MM.1S (cell line): ENCODE data around the gene CCDC18.
"Not testable (repeated sequence)": the region's sequence is repeated elsewhere in the genome, so short reads cannot be mapped to it uniquely, and the experiment has no call there.

ENCODE experiments used
- DNase-seq: peaks from one replicate; pipeline ENCODE4 v3.0.0-alpha.2; 2015
- H2AFZ ChIP-seq: fragments of 300-600 bp; sonication (generic); 2 replicates; pipeline ENCODE4 v1.6.0; 2016; ENCODE audit warnings: antibody characterized with exemption, low read length
- H3F3A ChIP-seq: fragments of 300-600 bp; sonication (generic); 2 replicates; pipeline ENCODE4 v1.6.1; 2016; ENCODE audit warnings: mild to moderate bottlenecking, antibody characterized with exemption, low read length, moderate library complexity, mixed read lengths; ENCODE audit not compliant: insufficient read depth
- H3K27ac ChIP-seq: fragments of 300-600 bp; sonication (generic); 2 replicates; pipeline ENCODE4 v1.5.1; 2016; ENCODE audit warnings: mild to moderate bottlenecking, low read length
- H3K27me3 ChIP-seq: fragments of 300-600 bp; sonication (generic); replicated peaks from 2 replicates; pipeline ENCODE4 v1.6.0; 2016; ENCODE audit warnings: low read length; ENCODE audit not compliant: insufficient read depth
- H3K36me3 ChIP-seq: fragments of 300-600 bp; sonication (generic); replicated peaks from 2 replicates; pipeline ENCODE4 v1.6.1; 2016; ENCODE audit warnings: mild to moderate bottlenecking, low read length, mixed read lengths; ENCODE audit not compliant: insufficient read depth
- H3K4me1 ChIP-seq: fragments of 300-600 bp; sonication (generic); 2 replicates; pipeline ENCODE4 v1.6.1; 2016; ENCODE audit warnings: low read length, mixed read lengths
- H3K4me2 ChIP-seq: fragments of 300-600 bp; sonication (generic); 2 replicates; pipeline ENCODE4 v1.6.0; 2016; ENCODE audit warnings: low read depth, low read length
- H3K4me3 ChIP-seq: fragments of 300-600 bp; sonication (generic); 2 replicates; pipeline ENCODE4 v1.5.1; 2016; ENCODE audit warnings: low read length, mixed read lengths
- H3K79me2 ChIP-seq: fragments of 300-600 bp; sonication (generic); 2 replicates; pipeline ENCODE4 v1.6.1; 2016; ENCODE audit warnings: mixed run types, low read length, mixed read lengths
- H3K9ac ChIP-seq: fragments of 300-600 bp; sonication (generic); 2 replicates; pipeline ENCODE4 v1.6.1; 2016; ENCODE audit warnings: low read length, mixed read lengths
- H3K9me2 ChIP-seq: fragments of 300-600 bp; sonication (generic); replicated peaks from 2 replicates; pipeline ENCODE4 v1.6.1; 2016; ENCODE audit warnings: mild to moderate bottlenecking, low read length, mixed read lengths; ENCODE audit not compliant: insufficient read depth
- H3K9me3 ChIP-seq: fragments of 300-600 bp; sonication (generic); replicated peaks from 2 replicates; pipeline ENCODE4 v1.6.1; 2016; ENCODE audit warnings: mild to moderate bottlenecking, low read length, mixed read lengths; ENCODE audit not compliant: insufficient read depth
- H4K20me1 ChIP-seq: fragments of 300-600 bp; sonication (generic); 2 replicates; pipeline ENCODE4 v1.6.1; 2016; ENCODE audit warnings: mild to moderate bottlenecking, low read length, moderate library complexity, mixed read lengths; ENCODE audit not compliant: insufficient read depth
- CTCF ChIP-seq: fragments of 300-600 bp; sonication (generic); IDR thresholded peaks from 2 replicates; pipeline ENCODE4 v1.5.1; 2016; ENCODE audit warnings: antibody characterized with exemption, low read length, mixed read lengths
- EZH2 ChIP-seq: fragments of 300-600 bp; sonication (generic); optimal IDR thresholded peaks from 2 replicates; pipeline ENCODE3; 2017; ENCODE audit warnings: low read depth, mild to moderate bottlenecking, antibody characterized with exemption, low read length, mixed read lengths
- EZH2phosphoT487 ChIP-seq: fragments of 300-600 bp; sonication (generic); IDR thresholded peaks from 2 replicates; pipeline ENCODE4 v1.6.1; 2018; ENCODE audit warnings: antibody characterized with exemption, low read length

CCDC18 gene

GRCh38 chr1:93275634-93276295, 95.2 kb downstream of the CCDC18 start:
- Histone ChIP-seq H3K4me1 (no peaks in the 10 kb centered on the region), H3F3A (no peaks in the 10 kb centered on the region), H4K20me1 (no peaks in the 10 kb centered on the region), H3K79me2 (no peaks in the 10 kb centered on the region), H3K9me2 (no peaks in the 10 kb centered on the region), H3K36me3 (no peaks in the 10 kb centered on the region), H3K27me3 (no peaks in the 10 kb centered on the region), H3K27ac (no peak overlapping the region), H3K4me3 (no peak overlapping the region), H3K9ac (no peak overlapping the region), H2AFZ (no peak overlapping the region), H3K9me3 (no peaks in the 10 kb centered on the region), H3K4me2 (no peak overlapping the region)
- TF ChIP-seq CTCF (no peak), EZH2 (no peak), EZH2phosphoT487 (no peak)
- no peak for DNase-seq

- H3K4me3 ChIP-seq, H3K36me3 ChIP-seq, DNase-seq, H3F3A ChIP-seq, H3K4me2 ChIP-seq, H3K27ac ChIP-seq, H2AFZ ChIP-seq, H3K9me3 ChIP-seq, H3K4me1 ChIP-seq, H3K9me2 ChIP-seq, H3K79me2 ChIP-seq, H3K9ac ChIP-seq, H3K27me3 ChIP-seq, H4K20me1 ChIP-seq: not testable (repeated sequence)
Observed at GRCh38 chr1:93277530-93277929, 97.0 kb downstream of the CCDC18 start.

GRCh38 chr1:93283496-93283895, 103.0 kb downstream of the CCDC18 start:
- H3F3A ChIP-seq: no peaks in the 10 kb centered on the region
- H3K27me3 ChIP-seq: no peaks in the 10 kb centered on the region
- no peak overlapping the region for H3K4me2 ChIP-seq
- no peaks in the 10 kb centered on the region for H3K36me3 ChIP-seq
- H3K9me3 ChIP-seq: no peaks in the 10 kb centered on the region
- H3K79me2 ChIP-seq: no peaks in the 10 kb centered on the region
- H3K9ac ChIP-seq: no peak overlapping the region
- DNase-seq: no peak
- H3K4me3 ChIP-seq: no peak overlapping the region
- TF ChIP-seq EZH2: no peak
- TF ChIP-seq CTCF: no peak
- TF ChIP-seq EZH2phosphoT487: no peak
- no peaks in the 10 kb centered on the region for H3K9me2 ChIP-seq
- no peaks in the 10 kb centered on the region for H4K20me1 ChIP-seq
- no peaks in the 10 kb centered on the region for H3K4me1 ChIP-seq
- H3K27ac ChIP-seq: no peak overlapping the region
- H2AFZ ChIP-seq: no peak overlapping the region

- Histone ChIP-seq H3K9me2 (no peaks in the 10 kb centered on the region), H3K9ac (no peak overlapping the region), H4K20me1 (no peaks in the 10 kb centered on the region), H2AFZ (no peak overlapping the region), H3K4me3 (no peak overlapping the region), H3K27me3 (no peaks in the 10 kb centered on the region), H3K9me3 (no peaks in the 10 kb centered on the region), H3K4me1 (no peaks in the 10 kb centered on the region), H3K27ac (no peak overlapping the region), H3K4me2 (no peak overlapping the region), H3K79me2 (no peaks in the 10 kb centered on the region), H3F3A (no peaks in the 10 kb centered on the region), H3K36me3 (no peaks in the 10 kb centered on the region)
- TF ChIP-seq CTCF (no peak), EZH2phosphoT487 (no peak), EZH2 (no peak)
- no peak for DNase-seq
Observed at GRCh38 chr1:93288558-93288957, 108.0 kb downstream of the CCDC18 start.
